ENCODE measurements around the gene SRCAP.
"Not testable (repeated sequence)": the region's sequence is repeated elsewhere in the genome, so short reads cannot be mapped to it uniquely, and the experiment has no call there.

Gene SRCAP

DNA sequence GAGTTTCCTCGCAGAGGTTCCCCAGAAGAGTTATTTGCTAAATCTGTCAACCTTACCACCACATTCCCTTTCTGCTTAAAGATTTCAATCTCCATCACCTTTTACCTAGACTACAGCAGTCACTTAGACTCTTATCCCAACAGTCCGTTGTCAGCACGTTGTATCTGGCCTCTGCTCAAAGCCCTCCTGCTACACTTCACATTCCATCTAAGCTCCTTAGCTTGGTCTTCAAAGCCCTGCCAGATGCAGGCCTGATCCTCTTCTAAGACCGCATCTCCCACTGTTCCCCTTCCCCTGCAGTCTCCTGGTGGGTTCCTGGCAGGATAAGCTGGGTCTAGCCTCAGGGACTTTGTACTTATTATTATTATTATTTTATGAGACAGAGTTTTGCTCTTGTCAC lies 10.3 kb upstream of the SRCAP start:
- ChIA-PET POLR2A (no interaction called here), CTCF (interaction anchor here (0.5 to 7.8 kb wide), 3 partner anchors 13 to 52 kb away, joined by 3 to 54 read pairs (median 4); no protein-coding TSS in a partner anchor)
- H3K4me3 ChIP-seq (ENCODE audit: control insufficient read depth in 1 of 7, extremely low read depth in 1 of 7, insufficient read depth in 4 of 7, low read depth in 2 of 7, low read length in 6 of 7): no peak overlapping the region
- no peaks in the 10 kb centered on the region for H3K27me3 ChIP-seq (replicated peaks in 2 of 5; ENCODE audit: control insufficient read depth in 4 of 5, insufficient read depth in 5 of 5, low read length in 4 of 5)
- H3K36me3 ChIP-seq (ENCODE audit: control insufficient read depth in 4 of 4, insufficient read depth in 4 of 4, low read length in 3 of 4): no peaks in the 10 kb centered on the region
- 100% methylated on average over 2 of the region's 4 CpGs for WGBS (ENCODE audit: insufficient coverage)
- no peak for DNase-seq
- H3K4me1 ChIP-seq (ENCODE audit: control extremely low read depth in 1 of 4, control insufficient read depth in 4 of 4, insufficient read depth in 4 of 4, low read length in 3 of 4): peaks cover 2 to 11% (median 7%) of the 10 kb centered on the region in 4 experiments
- H3K9me3 ChIP-seq (ENCODE audit: control extremely low read depth in 1 of 5, control insufficient read depth in 4 of 5, insufficient read depth in 2 of 5, low read depth in 1 of 5, low read length in 4 of 5): no peaks in the 10 kb centered on the region
- no peak overlapping the region for H3K27ac ChIP-seq (ENCODE audit: insufficient read depth in 1 of 2, low read depth in 1 of 2, low read length in 2 of 2, poor library complexity in 1 of 2, severe bottlenecking in 2 of 2)

DNA sequence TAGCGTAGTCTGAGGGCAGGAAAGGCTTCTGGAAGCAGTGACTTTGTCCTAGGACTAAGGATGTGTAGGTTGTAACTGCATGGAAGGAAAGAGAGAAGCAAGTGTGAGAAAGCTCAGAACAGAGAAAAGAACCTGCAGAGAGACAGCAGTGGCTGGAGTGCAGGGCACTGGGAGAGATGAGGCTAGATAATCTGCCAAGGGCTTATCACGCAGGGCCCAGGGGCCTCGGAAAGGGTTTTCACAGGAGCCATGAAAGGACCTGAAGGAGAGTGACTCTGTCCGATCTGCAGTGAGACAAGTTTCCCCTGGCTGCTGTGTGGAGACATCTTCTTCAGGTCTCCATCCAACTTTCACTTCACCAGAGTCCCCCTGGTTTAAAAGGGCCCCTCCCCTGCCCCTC lies 7.1 kb upstream of the SRCAP start:
- WGBS (ENCODE audit: insufficient coverage): 98% methylated on average over 4 of the region's 4 CpGs
- Histone ChIP-seq H3K9me3 (ENCODE audit: control extremely low read depth in 1 of 5, control insufficient read depth in 4 of 5, insufficient read depth in 2 of 5, low read depth in 1 of 5, low read length in 4 of 5) (no peaks in the 10 kb centered on the region), H3K4me1 (ENCODE audit: control extremely low read depth in 1 of 4, control insufficient read depth in 4 of 4, insufficient read depth in 4 of 4, low read length in 3 of 4) (peaks cover 4 to 28% (median 25%) of the 10 kb centered on the region in 4 experiments), H3K4me3 (ENCODE audit: control insufficient read depth in 1 of 7, extremely low read depth in 1 of 7, insufficient read depth in 4 of 7, low read depth in 2 of 7, low read length in 6 of 7) (no peak overlapping the region), H3K36me3 (ENCODE audit: control insufficient read depth in 4 of 4, insufficient read depth in 4 of 4, low read length in 3 of 4) (no peaks in the 10 kb centered on the region), H3K27me3 (replicated peaks in 2 of 5; ENCODE audit: control insufficient read depth in 4 of 5, insufficient read depth in 5 of 5, low read length in 4 of 5) (no peaks in the 10 kb centered on the region), H3K27ac (ENCODE audit: insufficient read depth in 1 of 2, low read depth in 1 of 2, low read length in 2 of 2, poor library complexity in 1 of 2, severe bottlenecking in 2 of 2) (no peak overlapping the region)
- ChIA-PET POLR2A (interaction anchor here (3.4 kb wide), 1 partner anchor 32 kb away, joined by 43 read pairs; the partner anchor contains the start of gene FBRS), CTCF (interaction anchor here (2.6 to 7.8 kb wide), 4 partner anchors 15 to 36 kb away, joined by 12 to 54 read pairs (median 31); partner anchors contain the start of gene FBRS)
- no peak for DNase-seq

DNA sequence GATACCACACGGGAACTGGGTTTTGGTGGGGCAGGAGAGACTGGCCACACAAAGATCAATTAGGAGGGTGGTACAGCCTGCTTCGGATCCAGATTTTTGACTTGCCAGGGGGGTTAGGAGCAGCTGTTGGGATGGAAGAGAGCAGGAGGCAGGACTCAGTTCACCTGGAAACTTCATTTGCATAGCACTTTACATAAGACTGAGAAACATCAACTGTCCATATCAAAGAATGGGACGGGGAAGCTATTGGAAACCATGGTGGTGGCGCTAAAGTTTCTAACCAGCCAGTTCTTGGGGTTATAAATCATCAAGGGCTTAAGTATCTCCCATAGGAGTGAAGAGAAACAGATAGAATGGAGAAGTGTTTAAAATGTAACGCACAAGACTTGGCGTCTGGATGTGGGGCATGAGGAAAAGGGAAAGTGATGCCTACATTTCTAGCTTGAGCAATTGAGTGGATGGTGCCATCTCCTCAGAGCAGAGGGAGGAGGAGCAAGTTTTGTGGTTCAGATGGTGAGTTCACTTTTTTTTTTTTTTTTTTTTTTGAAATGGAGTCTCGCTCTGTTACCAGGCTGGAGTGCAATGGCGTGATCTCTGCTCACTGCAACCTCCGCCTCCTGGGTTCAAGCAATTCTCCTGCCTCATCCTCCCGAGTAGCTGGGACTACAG lies 6.4 kb upstream of the SRCAP start:
- H3K4me1 ChIP-seq (ENCODE audit: control extremely low read depth in 1 of 4, control insufficient read depth in 4 of 4, insufficient read depth in 4 of 4, low read length in 3 of 4): peaks cover 4 to 32% (median 30%) of the 10 kb centered on the region in 4 experiments
- CTCF ChIA-PET: interaction anchor here (1.3 to 7.8 kb wide), 8 partner anchors 12 to 42 kb away, joined by 5 to 54 read pairs (median 16); partner anchors contain the start of genes FBRS and PRR14
- no peaks in the 10 kb centered on the region for H3K36me3 ChIP-seq (ENCODE audit: control insufficient read depth in 4 of 4, insufficient read depth in 4 of 4, low read length in 3 of 4)
- POLR2A ChIA-PET: interaction anchor here (0.6 to 3.4 kb wide), 2 partner anchors 27 to 33 kb away, joined by 3 to 43 read pairs; partner anchors contain the start of gene FBRS
- WGBS (ENCODE audit: insufficient coverage): 88% methylated on average over 7 of the region's 10 CpGs
- no peak overlapping the region for H3K27ac ChIP-seq (ENCODE audit: insufficient read depth in 1 of 2, low read depth in 1 of 2, low read length in 2 of 2, poor library complexity in 1 of 2, severe bottlenecking in 2 of 2)
- no peaks in the 10 kb centered on the region for H3K9me3 ChIP-seq (ENCODE audit: control extremely low read depth in 1 of 5, control insufficient read depth in 4 of 5, insufficient read depth in 2 of 5, low read depth in 1 of 5, low read length in 4 of 5)
- H3K4me3 ChIP-seq (ENCODE audit: control insufficient read depth in 1 of 7, extremely low read depth in 1 of 7, insufficient read depth in 4 of 7, low read depth in 2 of 7, low read length in 6 of 7): no peak overlapping the region
- peak in 2 of 3 donors; percentile 52 to 54 for DNase-seq
- no peaks in the 10 kb centered on the region for H3K27me3 ChIP-seq (replicated peaks in 2 of 5; ENCODE audit: control insufficient read depth in 4 of 5, insufficient read depth in 5 of 5, low read length in 4 of 5)

DNA sequence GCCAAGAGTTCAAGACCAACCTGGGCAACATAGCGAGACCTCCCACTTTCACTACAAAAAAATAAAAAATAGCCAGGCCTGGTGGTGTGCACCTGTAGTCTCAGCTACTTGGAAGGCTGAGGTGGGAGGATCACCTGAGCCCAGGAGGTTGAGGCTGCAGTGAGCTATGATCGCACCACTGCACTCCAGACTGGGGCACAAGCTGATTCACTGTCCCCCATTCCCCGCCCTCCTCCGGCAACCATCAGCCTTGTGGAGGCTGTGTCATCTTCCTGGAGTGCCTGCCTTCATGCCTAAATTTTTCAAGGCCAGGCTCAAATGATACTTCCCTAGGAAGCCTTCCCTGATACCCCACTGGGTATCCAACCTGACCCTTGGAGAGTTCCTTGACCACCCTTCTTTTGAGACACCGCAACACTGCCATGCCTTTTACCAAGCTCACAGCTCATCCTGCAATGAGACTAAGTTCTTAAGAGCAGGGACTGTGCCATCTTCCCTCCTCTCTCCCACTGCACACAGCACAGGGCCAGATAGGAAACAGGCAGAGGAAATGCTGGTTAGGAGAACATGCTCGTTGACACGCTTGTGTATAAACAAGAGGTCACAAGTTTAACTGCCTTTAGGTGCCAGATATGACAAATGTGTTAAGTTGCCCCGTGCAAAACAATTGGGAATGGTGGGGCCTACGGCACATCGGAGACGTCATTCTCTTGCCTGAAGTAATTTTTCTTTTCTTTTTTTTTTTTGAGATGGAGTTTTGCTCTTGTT lies 3.9 kb upstream of the SRCAP start:
- 47% methylated on average over 5 of the region's 11 CpGs for WGBS (ENCODE audit: insufficient coverage)
- peaks cover 7 to 46% (median 44%) of the 10 kb centered on the region in 4 experiments for H3K4me1 ChIP-seq (ENCODE audit: control extremely low read depth in 1 of 4, control insufficient read depth in 4 of 4, insufficient read depth in 4 of 4, low read length in 3 of 4)
- H3K27ac ChIP-seq (ENCODE audit: insufficient read depth in 1 of 2, low read depth in 1 of 2, low read length in 2 of 2, poor library complexity in 1 of 2, severe bottlenecking in 2 of 2): peak overlapping the region; percentile 14 to 18
- H3K9me3 ChIP-seq (ENCODE audit: control extremely low read depth in 1 of 5, control insufficient read depth in 4 of 5, insufficient read depth in 2 of 5, low read depth in 1 of 5, low read length in 4 of 5): no peaks in the 10 kb centered on the region
- CTCF ChIA-PET: interaction anchor here (0.9 to 7.8 kb wide), 18 partner anchors 8 to 160 kb away, joined by 3 to 54 read pairs (median 4); partner anchors contain the start of genes FBRS, PRR14, ZNF747 and ZNF785
- peak in 2 of 3 donors; percentile 60 to 64 for DNase-seq
- H3K27me3 ChIP-seq (replicated peaks in 2 of 5; ENCODE audit: control insufficient read depth in 4 of 5, insufficient read depth in 5 of 5, low read length in 4 of 5): no peaks in the 10 kb centered on the region
- POLR2A ChIA-PET: interaction anchor here (3.4 kb wide), 1 partner anchor 35 kb away, joined by 43 read pairs; the partner anchor contains the start of gene FBRS
- H3K36me3 ChIP-seq (ENCODE audit: control insufficient read depth in 4 of 4, insufficient read depth in 4 of 4, low read length in 3 of 4): peaks cover 0 to 4% (median under 1%) of the 10 kb centered on the region in 4 experiments
- H3K4me3 ChIP-seq (ENCODE audit: control insufficient read depth in 1 of 7, extremely low read depth in 1 of 7, insufficient read depth in 4 of 7, low read depth in 2 of 7, low read length in 6 of 7): peak overlapping the region in 3 of 7 experiments; percentile 15 to 58 (median 50)

DNA sequence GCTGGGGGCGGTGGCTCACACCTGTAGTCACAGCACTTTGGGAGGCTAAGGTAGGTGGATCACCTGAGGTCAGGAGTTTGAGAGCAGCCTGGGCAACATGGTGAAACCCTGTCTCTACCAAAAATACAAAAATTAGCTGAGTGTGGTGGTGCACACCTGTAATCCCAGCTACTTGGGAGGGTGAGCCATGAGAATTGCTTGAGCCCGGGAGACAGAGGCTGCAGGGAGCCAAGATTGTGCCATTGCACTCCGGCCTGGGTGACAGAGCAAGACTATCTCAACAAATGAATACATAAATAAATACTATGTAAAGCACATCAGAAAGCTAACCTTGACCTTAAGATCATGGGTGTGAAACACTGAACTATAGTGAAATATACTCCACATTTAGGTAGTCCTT lies 2.3 kb upstream of the SRCAP start:
- H3K27me3 ChIP-seq (replicated peaks in 2 of 5; ENCODE audit: control insufficient read depth in 4 of 5, insufficient read depth in 5 of 5, low read length in 4 of 5); H3K4me3 ChIP-seq (ENCODE audit: control insufficient read depth in 1 of 7, extremely low read depth in 1 of 7, insufficient read depth in 4 of 7, low read depth in 2 of 7, low read length in 6 of 7); DNase-seq; H3K9me3 ChIP-seq (ENCODE audit: control extremely low read depth in 1 of 5, control insufficient read depth in 4 of 5, insufficient read depth in 2 of 5, low read depth in 1 of 5, low read length in 4 of 5); H3K27ac ChIP-seq (ENCODE audit: insufficient read depth in 1 of 2, low read depth in 1 of 2, low read length in 2 of 2, poor library complexity in 1 of 2, severe bottlenecking in 2 of 2): not testable (repeated sequence)
- 57% methylated on average over 1 of the region's 3 CpGs for WGBS (ENCODE audit: insufficient coverage)
- Histone ChIP-seq H3K4me1 (ENCODE audit: control extremely low read depth in 1 of 4, control insufficient read depth in 4 of 4, insufficient read depth in 4 of 4, low read length in 3 of 4) (peaks cover 7 to 48% (median 46%) of the 10 kb centered on the region in 4 experiments), H3K36me3 (ENCODE audit: control insufficient read depth in 4 of 4, insufficient read depth in 4 of 4, low read length in 3 of 4) (peaks cover 0 to 19% (median 14%) of the 10 kb centered on the region in 4 experiments)
- CTCF ChIA-PET: interaction anchor here (0.6 to 3.0 kb wide), 10 partner anchors 10 to 303 kb away, joined by 3 to 21 read pairs (median 4); partner anchors contain the start of genes FBRS and PRR14
- POLR2A ChIA-PET: interaction anchor here (0.8 to 3.3 kb wide), 3 partner anchors 19 to 52 kb away, joined by 3 to 17 read pairs (median 3); partner anchors contain the start of genes FBRS and PHKG2

DNA sequence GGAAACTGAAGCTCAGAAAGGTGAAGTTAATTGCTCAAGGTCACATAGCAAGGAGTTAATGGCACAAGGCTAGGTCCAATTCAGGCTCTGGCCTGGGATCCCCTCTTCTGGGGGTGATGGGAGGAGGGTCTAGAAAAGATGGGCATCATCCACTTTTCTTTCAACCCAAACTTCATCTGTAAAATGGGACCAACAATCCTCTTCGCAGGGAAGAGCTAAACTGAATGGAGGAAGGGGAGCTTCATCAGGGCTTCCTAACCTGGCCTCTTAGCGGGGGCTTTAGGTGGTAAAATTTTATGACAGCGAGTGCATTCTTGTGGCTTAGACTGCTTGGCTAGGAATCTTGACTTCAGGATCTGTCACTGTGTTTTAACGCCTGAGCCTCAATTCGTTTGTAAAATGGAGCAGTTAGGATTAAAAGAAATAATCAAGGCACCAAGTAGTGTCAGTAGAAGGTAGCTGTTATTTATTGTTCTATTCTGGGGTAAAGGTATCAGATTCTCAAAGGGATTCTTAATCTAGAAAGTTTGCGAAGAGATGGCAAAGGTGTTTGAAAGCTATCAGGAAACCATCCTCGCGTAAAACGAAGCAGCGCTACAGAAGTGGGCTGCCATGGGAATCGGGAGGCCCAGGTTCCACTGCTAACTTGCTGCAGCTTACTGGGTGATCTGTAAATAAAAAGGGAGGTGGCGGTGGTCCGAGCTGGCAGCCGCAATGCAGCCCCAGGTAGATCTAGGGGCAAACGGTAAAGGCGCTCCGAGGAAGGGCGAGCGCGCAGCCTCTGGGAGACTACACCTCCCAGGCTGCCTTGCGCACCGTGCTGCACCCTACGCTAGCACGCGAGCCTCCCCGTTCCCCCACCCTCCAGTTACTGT lies 1.5 kb upstream of the SRCAP start:
- 23% methylated on average over 20 of the region's 26 CpGs for WGBS (ENCODE audit: insufficient coverage)
- CTCF ChIA-PET: interaction anchor here (1.1 to 3.0 kb wide), 8 partner anchors 11 to 171 kb away, joined by 3 to 21 read pairs (median 6); partner anchors contain the start of genes FBRS and PRR14

More for the DNA sequence above, 1.5 kb upstream of the SRCAP start:
- DNase-seq: no peak
- Histone ChIP-seq H3K4me1 (ENCODE audit: control extremely low read depth in 1 of 4, control insufficient read depth in 4 of 4, insufficient read depth in 4 of 4, low read length in 3 of 4) (peaks cover 7 to 48% (median 45%) of the 10 kb centered on the region in 4 experiments), H3K27ac (ENCODE audit: insufficient read depth in 1 of 2, low read depth in 1 of 2, low read length in 2 of 2, poor library complexity in 1 of 2, severe bottlenecking in 2 of 2) (peak overlapping the region; percentile 99 to 100), H3K4me3 (ENCODE audit: control insufficient read depth in 1 of 7, extremely low read depth in 1 of 7, insufficient read depth in 4 of 7, low read depth in 2 of 7, low read length in 6 of 7) (peak overlapping the region; percentile 79 to 91 (median 89)), H3K36me3 (ENCODE audit: control insufficient read depth in 4 of 4, insufficient read depth in 4 of 4, low read length in 3 of 4) (peaks cover 0 to 24% (median 18%) of the 10 kb centered on the region in 4 experiments), H3K27me3 (replicated peaks in 2 of 5; ENCODE audit: control insufficient read depth in 4 of 5, insufficient read depth in 5 of 5, low read length in 4 of 5) (no peaks in the 10 kb centered on the region), H3K9me3 (ENCODE audit: control extremely low read depth in 1 of 5, control insufficient read depth in 4 of 5, insufficient read depth in 2 of 5, low read depth in 1 of 5, low read length in 4 of 5) (no peaks in the 10 kb centered on the region)
- POLR2A ChIA-PET: interaction anchor here (0.6 to 3.3 kb wide), 5 partner anchors 19 to 109 kb away, joined by 3 to 17 read pairs (median 3); partner anchors contain the start of genes CFAP119, FBRS, PHKG2 and RNF40
